KMS-11 (cell line): Measurements from ENCODE around the gene DIS3L2.

Experiments
- H2AFZ ChIP-seq: fragments of 200-600 bp; sonication (generic); 2 replicates; pipeline ENCODE4 v1.6.1; 2016; ENCODE audit warnings: antibody characterized with exemption, mixed run types, low read depth
- H3K27ac ChIP-seq: fragments of 200-600 bp; sonication (generic); 2 replicates; pipeline ENCODE4 v1.6.1; 2016; ENCODE audit warnings: mild to moderate bottlenecking, mixed run types
- H3K27me3 ChIP-seq: fragments of 200-600 bp; sonication (generic); 2 replicates; pipeline ENCODE4 v1.6.1; 2017; ENCODE audit warnings: mild to moderate bottlenecking, low read depth, mixed run types, moderate library complexity; ENCODE audit not compliant: insufficient read depth
- H3K36me3 ChIP-seq: fragments of 200-600 bp; sonication (generic); 2 replicates; pipeline ENCODE4 v1.6.1; 2017; ENCODE audit warnings: mild to moderate bottlenecking, mixed run types; ENCODE audit not compliant: insufficient read depth
- H3K4me1 ChIP-seq: fragments of 200-600 bp; sonication (generic); 2 replicates; pipeline ENCODE4 v1.6.1; 2016; ENCODE audit warnings: mild to moderate bottlenecking, low read depth, mixed run types; ENCODE audit not compliant: poor library complexity, severe bottlenecking
- H3K4me2 ChIP-seq: fragments of 200-600 bp; sonication (generic); 2 replicates; pipeline ENCODE4 v1.7.0; 2016; ENCODE audit warnings: mild to moderate bottlenecking, mixed run types
- H3K4me3 ChIP-seq: fragments of 200-600 bp; sonication (generic); IDR thresholded peaks from 2 replicates; pipeline ENCODE4 v1.6.1; 2017; ENCODE audit warnings: low read depth, low read length, mixed read lengths; ENCODE audit not compliant: insufficient read depth
- H3K79me2 ChIP-seq: fragments of 200-600 bp; sonication (generic); 2 replicates; pipeline ENCODE4 v1.6.1; 2016; ENCODE audit warnings: low read depth, mixed run types; ENCODE audit not compliant: insufficient read depth
- H3K9ac ChIP-seq: fragments of 200-600 bp; sonication (generic); 2 replicates; pipeline ENCODE4 v1.6.1; 2016; ENCODE audit warnings: mild to moderate bottlenecking, mixed run types
- H4K20me1 ChIP-seq: fragments of 200-600 bp; sonication (generic); 2 replicates; pipeline ENCODE4 v1.6.1; 2016; ENCODE audit warnings: mild to moderate bottlenecking, mixed run types; ENCODE audit not compliant: insufficient read depth
- TF ChIP-seq, protein P1 (sequence below): fragments of 200-600 bp; sonication (generic); conservative IDR thresholded peaks from 2 replicates; pipeline ENCODE4 v1.6.1; 2017; ENCODE audit warnings: low read depth, mild to moderate bottlenecking, antibody characterized with exemption, low read length, moderate library complexity, mixed read lengths

The DIS3L2 gene

DNA sequence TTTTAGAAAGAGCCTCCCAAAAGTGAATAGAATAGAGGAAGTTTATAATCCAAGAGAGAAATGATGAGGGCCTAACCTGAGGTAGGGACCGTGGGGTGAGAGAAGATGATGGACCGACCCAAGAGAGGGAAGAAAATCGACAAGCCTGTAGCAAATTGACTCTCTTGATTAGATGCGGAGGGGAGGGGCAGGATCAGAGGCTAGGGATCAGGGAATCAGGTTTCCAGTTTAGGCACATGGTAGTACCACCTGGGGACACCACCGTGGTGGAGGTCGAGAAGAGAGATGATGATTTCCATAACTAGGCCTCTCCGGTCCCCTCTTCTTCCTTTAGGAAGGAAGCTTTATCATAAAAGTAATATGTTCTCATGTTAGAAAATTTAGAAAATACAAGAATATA lies 308.4 kb downstream of the DIS3L2 start:
- H3K27me3 ChIP-seq = no peaks in the 10 kb centered on the region
- H2AFZ ChIP-seq = no peak overlapping the region
- no peak overlapping the region for H3K9ac ChIP-seq
- no peak overlapping the region for H3K4me2 ChIP-seq
- H4K20me1 ChIP-seq = no peaks in the 10 kb centered on the region
- no peaks in the 10 kb centered on the region for H3K36me3 ChIP-seq
- H3K79me2 ChIP-seq = no peaks in the 10 kb centered on the region
- H3K4me1 ChIP-seq = peaks cover 30% of the 10 kb centered on the region
- no peak overlapping the region for H3K27ac ChIP-seq
- TF ChIP-seq, protein P1, sequence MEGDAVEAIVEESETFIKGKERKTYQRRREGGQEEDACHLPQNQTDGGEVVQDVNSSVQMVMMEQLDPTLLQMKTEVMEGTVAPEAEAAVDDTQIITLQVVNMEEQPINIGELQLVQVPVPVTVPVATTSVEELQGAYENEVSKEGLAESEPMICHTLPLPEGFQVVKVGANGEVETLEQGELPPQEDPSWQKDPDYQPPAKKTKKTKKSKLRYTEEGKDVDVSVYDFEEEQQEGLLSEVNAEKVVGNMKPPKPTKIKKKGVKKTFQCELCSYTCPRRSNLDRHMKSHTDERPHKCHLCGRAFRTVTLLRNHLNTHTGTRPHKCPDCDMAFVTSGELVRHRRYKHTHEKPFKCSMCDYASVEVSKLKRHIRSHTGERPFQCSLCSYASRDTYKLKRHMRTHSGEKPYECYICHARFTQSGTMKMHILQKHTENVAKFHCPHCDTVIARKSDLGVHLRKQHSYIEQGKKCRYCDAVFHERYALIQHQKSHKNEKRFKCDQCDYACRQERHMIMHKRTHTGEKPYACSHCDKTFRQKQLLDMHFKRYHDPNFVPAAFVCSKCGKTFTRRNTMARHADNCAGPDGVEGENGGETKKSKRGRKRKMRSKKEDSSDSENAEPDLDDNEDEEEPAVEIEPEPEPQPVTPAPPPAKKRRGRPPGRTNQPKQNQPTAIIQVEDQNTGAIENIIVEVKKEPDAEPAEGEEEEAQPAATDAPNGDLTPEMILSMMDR = no peak
- H3K4me3 ChIP-seq = no peak overlapping the region

DNA sequence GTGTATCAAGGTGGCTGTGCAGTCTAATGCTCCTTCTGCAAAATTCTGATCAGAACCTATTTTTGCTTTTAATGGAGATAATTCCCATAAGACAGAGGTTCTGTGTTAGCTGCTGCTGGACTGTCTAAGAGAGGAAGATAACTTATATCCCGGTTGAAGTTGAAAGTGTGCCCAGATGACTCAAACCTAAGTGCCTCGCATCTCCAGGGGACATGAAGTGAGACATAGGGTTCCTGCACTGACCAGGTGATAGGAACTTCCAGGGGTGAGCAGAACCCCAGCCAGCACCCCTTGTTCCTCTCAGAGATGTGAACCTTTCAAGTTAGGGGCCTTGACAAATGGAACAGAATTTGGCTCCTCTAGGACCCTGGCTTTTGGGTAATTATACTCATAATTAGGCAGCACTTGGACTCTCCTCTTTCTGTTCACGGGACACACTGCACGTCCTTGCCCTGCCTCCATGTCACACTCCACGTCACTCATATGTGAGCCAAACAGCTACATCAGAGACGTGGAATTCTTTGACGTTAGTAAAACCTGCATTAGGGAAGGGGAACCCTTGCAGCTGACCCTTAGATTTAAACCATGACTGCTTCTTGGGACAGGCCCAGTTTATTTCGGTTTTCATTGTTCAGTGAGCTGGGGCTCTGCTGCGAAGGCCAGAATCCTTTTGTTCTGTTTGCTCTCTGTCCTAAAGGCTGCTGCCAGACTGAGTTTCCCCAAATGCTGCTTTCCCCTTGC lies 312.6 kb downstream of the DIS3L2 start:
- Histone ChIP-seq H3K4me2 (peak overlapping the region; percentile 99), H3K4me1 (peaks cover 71% of the 10 kb centered on the region), H3K4me3 (no peak overlapping the region), H3K9ac (peak overlapping the region; percentile 84), H3K79me2 (no peaks in the 10 kb centered on the region), H2AFZ (no peak overlapping the region), H3K27ac (peak overlapping the region; percentile 99), H3K27me3 (no peaks in the 10 kb centered on the region), H3K36me3 (no peaks in the 10 kb centered on the region), H4K20me1 (no peaks in the 10 kb centered on the region)
- TF ChIP-seq, protein P1 = no peak

DNA sequence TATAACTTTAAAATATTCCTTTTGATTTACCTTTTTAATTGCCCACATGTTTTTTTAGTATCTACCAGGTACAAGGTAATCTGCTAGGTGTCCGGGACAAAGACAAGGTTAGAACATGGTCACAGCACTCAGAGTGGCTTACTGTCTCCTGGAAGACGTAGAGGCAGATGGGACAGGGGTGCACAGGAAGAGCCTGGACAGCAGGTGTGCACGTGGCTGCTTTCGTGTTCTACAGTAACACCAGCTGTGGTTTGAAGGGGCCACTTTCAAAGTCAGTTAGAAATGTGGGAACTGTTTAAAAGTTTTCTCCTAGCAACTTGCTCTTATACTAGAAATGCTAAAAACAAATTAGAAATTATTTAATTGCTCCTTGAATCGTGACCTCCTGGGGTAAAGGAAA lies 314.2 kb downstream of the DIS3L2 start:
- peaks cover 74% of the 10 kb centered on the region for H3K4me1 ChIP-seq
- TF ChIP-seq, protein P1 = no peak
- no peaks in the 10 kb centered on the region for H3K36me3 ChIP-seq
- H3K79me2 ChIP-seq = no peaks in the 10 kb centered on the region
- peak overlapping the region; percentile 99 for H3K27ac ChIP-seq
- peak overlapping the region; percentile 99 for H3K4me2 ChIP-seq
- no peaks in the 10 kb centered on the region for H4K20me1 ChIP-seq
- H2AFZ ChIP-seq = peak overlapping the region; percentile 62
- no peaks in the 10 kb centered on the region for H3K27me3 ChIP-seq
- H3K9ac ChIP-seq = peak overlapping the region; percentile 84
- H3K4me3 ChIP-seq = peak overlapping the region; percentile 68

DNA sequence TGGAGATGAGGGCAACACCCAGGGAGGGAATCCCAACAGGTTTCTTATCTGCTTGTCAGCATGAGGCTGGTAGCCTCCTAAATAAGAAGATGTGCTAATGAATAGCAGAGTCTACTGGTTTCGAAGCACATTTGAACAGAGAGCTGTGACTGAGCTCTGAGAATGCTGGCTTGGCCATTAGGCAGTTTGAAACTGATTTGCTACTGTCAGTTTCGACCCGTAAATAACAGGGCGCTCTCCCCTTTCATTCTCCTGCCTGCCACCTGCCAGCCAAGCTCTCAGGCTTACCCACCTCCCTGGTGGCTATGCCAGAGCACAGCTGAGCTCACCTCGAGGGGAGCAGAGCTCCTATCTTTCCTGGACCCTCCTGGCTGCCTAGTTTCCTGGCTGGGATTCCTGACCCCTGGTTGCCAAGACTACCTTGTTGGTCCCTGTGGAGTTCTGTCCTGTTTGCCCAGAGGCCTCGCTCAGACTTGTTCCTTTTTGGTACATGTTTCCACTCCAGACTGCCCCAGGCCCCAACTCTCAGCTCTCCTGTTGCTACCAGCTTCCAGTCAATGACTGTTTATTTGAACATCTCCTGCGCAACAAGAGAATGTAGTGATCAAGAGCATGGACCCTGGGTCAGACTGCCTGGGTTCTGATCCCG lies 314.7 kb downstream of the DIS3L2 start:
- H3K79me2 ChIP-seq = no peaks in the 10 kb centered on the region
- TF ChIP-seq, protein P1 = 0 out of 2 replicates have a peak, but pooled peaks have one; percentile 12
- peak overlapping the region; percentile 84 for H3K9ac ChIP-seq
- peaks cover 74% of the 10 kb centered on the region for H3K4me1 ChIP-seq
- no peaks in the 10 kb centered on the region for H3K27me3 ChIP-seq
- peak overlapping the region; percentile 62 for H2AFZ ChIP-seq
- peak overlapping the region; percentile 99 for H3K27ac ChIP-seq
- H3K36me3 ChIP-seq = no peaks in the 10 kb centered on the region
- H4K20me1 ChIP-seq = no peaks in the 10 kb centered on the region
- no peak overlapping the region for H3K4me3 ChIP-seq
- H3K4me2 ChIP-seq = peak overlapping the region; percentile 99
